ENCODE data around the gene VAV3. TPM values are rescaled to one million over a fixed set of nuclear protein-coding genes. Genes with fewer than 3 reads are reported as not detected.

Gene VAV3
- total RNA-seq, 1 experiment from 2014 or later: 38.2 TPM

- Mint-ChIP-seq H3K4me3 (ENCODE audit: low read depth, unreplicated experiment) (no peak overlapping the region), H3K9me3 (ENCODE audit: low read depth, unreplicated experiment) (no peaks in the 10 kb centered on the region), H3K36me3 (ENCODE audit: insufficient read depth, unreplicated experiment) (peaks cover 9% of the 10 kb centered on the region), H3K4me1 (ENCODE audit: low read depth, unreplicated experiment) (peaks cover 42% of the 10 kb centered on the region), H3K27ac (ENCODE audit: unreplicated experiment) (no peak overlapping the region), H3K27me3 (ENCODE audit: unreplicated experiment) (no peaks in the 10 kb centered on the region)
- intact Hi-C loops (cut with micrococcal nuclease; ENCODE audit: unreplicated experiment): no loop called here
- no peak for TF ChIP-seq CTCF (IDR thresholded peaks at IDR 0.05; ENCODE audit: unreplicated experiment)
- BruUV-seq (replicated peaks): no TSS peak
- DNase-seq: no peak
- CTCF ChIA-PET: interaction anchor here (0.6 kb wide), 1 partner anchor 490 kb away, joined by 6 read pairs; no protein-coding TSS in a partner anchor
Measured at GRCh38 chr1:107662971-107663370, 302.0 kb downstream of the VAV3 start.

DNA sequence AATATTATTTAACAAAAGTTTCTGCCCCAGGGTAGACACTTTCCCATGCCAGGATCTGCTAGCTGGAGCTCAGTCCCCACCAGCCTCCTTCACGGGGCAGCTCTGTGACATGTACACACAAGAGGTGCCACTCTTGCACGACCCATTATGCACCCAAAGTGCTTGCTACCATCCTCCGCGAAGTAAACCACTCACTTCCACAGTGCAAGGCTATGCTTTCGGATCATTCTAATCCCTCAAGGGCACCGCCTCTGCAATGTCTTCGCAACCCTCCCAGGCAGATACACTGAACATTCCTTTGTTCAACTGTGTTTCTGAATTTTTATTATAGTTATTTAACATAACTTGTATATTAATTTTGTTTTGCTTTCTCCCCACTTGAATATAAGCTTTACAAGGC is 303.8 kb downstream of the VAV3 start:
- H3K9me3 Mint-ChIP-seq (ENCODE audit: low read depth, unreplicated experiment): no peaks in the 10 kb centered on the region
- TF ChIP-seq CTCF (IDR thresholded peaks at IDR 0.05; ENCODE audit: unreplicated experiment): no peak
- H3K27ac Mint-ChIP-seq (ENCODE audit: unreplicated experiment): no peak overlapping the region
- peaks cover 41% of the 10 kb centered on the region for H3K4me1 Mint-ChIP-seq (ENCODE audit: low read depth, unreplicated experiment)
- H3K36me3 Mint-ChIP-seq (ENCODE audit: insufficient read depth, unreplicated experiment): peaks cover 14% of the 10 kb centered on the region
- BruUV-seq (replicated peaks): no TSS peak
- no peak overlapping the region for H3K4me3 Mint-ChIP-seq (ENCODE audit: low read depth, unreplicated experiment)
- CTCF ChIA-PET: no interaction called here
- intact Hi-C loops (cut with micrococcal nuclease; ENCODE audit: unreplicated experiment): no loop called here
- DNase-seq: no peak
- H3K27me3 Mint-ChIP-seq (ENCODE audit: unreplicated experiment): no peaks in the 10 kb centered on the region

DNA sequence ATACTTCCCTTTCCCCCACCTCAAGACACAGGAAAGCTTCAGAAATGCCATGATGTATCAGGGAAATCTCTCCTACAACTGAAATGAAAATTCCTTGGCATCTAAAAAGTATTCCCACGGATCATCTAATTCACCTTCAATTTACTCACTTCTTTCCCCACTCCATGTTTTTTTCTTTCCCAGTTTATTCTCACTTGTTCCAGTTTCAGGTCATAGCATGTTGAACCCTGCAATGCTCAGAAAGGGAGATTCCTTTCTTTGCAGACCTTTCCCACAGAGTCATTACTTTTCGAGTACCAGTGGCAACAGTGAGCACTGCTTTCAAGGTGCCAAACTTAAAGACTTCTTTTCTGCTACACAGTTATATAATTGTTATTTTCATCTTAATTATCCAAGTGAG is 305.0 kb downstream of the VAV3 start:
- H3K36me3 Mint-ChIP-seq (ENCODE audit: insufficient read depth, unreplicated experiment): peaks cover 10% of the 10 kb centered on the region
- no peaks in the 10 kb centered on the region for H3K9me3 Mint-ChIP-seq (ENCODE audit: low read depth, unreplicated experiment)
- H3K27ac Mint-ChIP-seq (ENCODE audit: unreplicated experiment): peak overlapping the region; percentile 73

GRCh38 chr1:107657356-107657755 is 307.6 kb downstream of the VAV3 start:
- Mint-ChIP-seq H3K27ac (ENCODE audit: unreplicated experiment) (no peak overlapping the region), H3K9me3 (ENCODE audit: low read depth, unreplicated experiment) (no peaks in the 10 kb centered on the region), H3K27me3 (ENCODE audit: unreplicated experiment) (no peaks in the 10 kb centered on the region), H3K36me3 (ENCODE audit: insufficient read depth, unreplicated experiment) (peaks cover 5% of the 10 kb centered on the region), H3K4me3 (ENCODE audit: low read depth, unreplicated experiment) (no peak overlapping the region), H3K4me1 (ENCODE audit: low read depth, unreplicated experiment) (peaks cover 28% of the 10 kb centered on the region)
- intact Hi-C loops (cut with micrococcal nuclease; ENCODE audit: unreplicated experiment): no loop called here
- no peak for DNase-seq
- CTCF ChIA-PET: no interaction called here
- no peak for TF ChIP-seq CTCF (IDR thresholded peaks at IDR 0.05; ENCODE audit: unreplicated experiment)
- BruUV-seq (replicated peaks): no TSS peak

More for the DNA sequence above, 305.0 kb downstream of the VAV3 start:
- CTCF ChIA-PET: no interaction called here
- no TSS peak for BruUV-seq (replicated peaks)
- intact Hi-C loops (cut with micrococcal nuclease; ENCODE audit: unreplicated experiment): no loop called here
- TF ChIP-seq CTCF (IDR thresholded peaks at IDR 0.05; ENCODE audit: unreplicated experiment): no peak
- Mint-ChIP-seq H3K27me3 (ENCODE audit: unreplicated experiment) (no peaks in the 10 kb centered on the region), H3K4me3 (ENCODE audit: low read depth, unreplicated experiment) (no peak overlapping the region), H3K4me1 (ENCODE audit: low read depth, unreplicated experiment) (peaks cover 33% of the 10 kb centered on the region)
- no peak for DNase-seq

Measured in Calu3 (cell line).